Tibial nerve (tissue), 4 donors: ENCODE results near the gene NECTIN1. TPM values are rescaled to one million over a fixed set of nuclear protein-coding genes. Genes with fewer than 3 reads are reported as not detected.

Experiments used
- DNase-seq, 2 donors: peaks; one replicate each; pipeline ENCODE4 v3.0.0-alpha.2; 2019; ENCODE audit warnings: low spot score in 2 of 2
- H3K27ac ChIP-seq, 4 donors: fragments of 200-600 bp; sonication (generic) in 3 of 4; one replicate each; pipeline ENCODE4 v1.5.1; 2017 to 2019; ENCODE audit warnings: mild to moderate bottlenecking in 1 of 4
- H3K27me3 ChIP-seq, 2 donors: fragments of 200-600 bp; sonication (generic) in 1 of 2; one replicate each; pipeline versions ENCODE4 v1.5.1 to v1.6.0; 2017 to 2019
- H3K36me3 ChIP-seq, 3 donors: fragments of 200-600 bp; sonication (generic); one replicate each; pipeline ENCODE4 v1.5.1; 2018 to 2019
- H3K4me1 ChIP-seq, 4 donors: fragments of 200-600 bp; sonication (generic) in 3 of 4; one replicate each; pipeline ENCODE4 v1.5.1; 2017 to 2019
- H3K4me3 ChIP-seq, 4 donors: fragments of 200-600 bp; sonication (generic) in 3 of 4; one replicate each; pipeline ENCODE4 v1.5.1; 2017 to 2019; ENCODE audit warnings: mild to moderate bottlenecking in 1 of 4, moderate library complexity in 1 of 4
- H3K9me3 ChIP-seq, 4 donors: fragments of 200-600 bp; sonication (generic) in 3 of 4; one replicate each; pipeline ENCODE4 v1.5.1; 2017 to 2019
- CTCF ChIP-seq, 5 experiments: fragments of 200-600 bp in 3 of 5; fragments of 450-650 bp in 2 of 5; sonication (generic) in 3 of 5; IDR thresholded peaks; one replicate each; pipeline ENCODE4 v1.5.1; 2016 to 2019; ENCODE audit warnings: antibody characterized with exemption in 5 of 5, mild to moderate bottlenecking in 3 of 5, moderate library complexity in 2 of 5
- EP300 ChIP-seq, 2 donors: sonication (generic); formaldehyde crosslinking; IDR thresholded peaks; one replicate each; pipeline ENCODE4 v1.6.1; 2017; ENCODE audit warnings: antibody characterized with exemption in 2 of 2, mild to moderate bottlenecking in 1 of 2
- POLR2A ChIP-seq, 2 donors: fragments of 450-650 bp; IDR thresholded peaks; one replicate each; pipeline ENCODE4 v1.6.1; 2017; ENCODE audit warnings: antibody characterized with exemption in 2 of 2, mild to moderate bottlenecking in 2 of 2, moderate library complexity in 2 of 2
- WGBS, 2 donors: methylation state at CpG; one replicate each; pipeline ENCODE4 v1.1.5; 2018; 5-methylcytosine and 5-hydroxymethylcytosine counted together
- total RNA-seq, 4 donors: library from RNA; depleted of rRNA; stranded (reverse); fragments of >200 nt; gene quantifications; one replicate each; pipeline ENCODE4 v1.1.0, GENCODE V29; 2016

The NECTIN1 gene
- total RNA-seq, 4 donors from 2014 or later = 6.0 to 29.1 (median 14.0) TPM

GRCh38 chr11:119712006-119712405 lies 17.0 kb downstream of the NECTIN1 start:
- no peak overlapping the region for H3K4me3 ChIP-seq
- H3K4me1 ChIP-seq = peaks cover 0 to 6% (median 0%) of the 10 kb centered on the region in 4 donors
- no peaks in the 10 kb centered on the region for H3K36me3 ChIP-seq
- DNase-seq = no peak
- no peak for TF ChIP-seq EP300 (IDR thresholded peaks at IDR 0.05)
- no peak for TF ChIP-seq CTCF (IDR thresholded peaks at IDR 0.05)
- no peak for TF ChIP-seq POLR2A (IDR thresholded peaks at IDR 0.05)
- no peak overlapping the region for H3K27ac ChIP-seq
- no peaks in the 10 kb centered on the region for H3K9me3 ChIP-seq
- no peaks in the 10 kb centered on the region for H3K27me3 ChIP-seq
- WGBS, 2 donors = 71 to 74% methylated on average over 7 to 9 of the region's 9 CpGs

GRCh38 chr11:119711476-119711875 lies 17.5 kb downstream of the NECTIN1 start:
- H3K9me3 ChIP-seq = no peaks in the 10 kb centered on the region
- no peaks in the 10 kb centered on the region for H3K27me3 ChIP-seq
- WGBS, 2 donors = 62 to 74% methylated on average over 4 of the region's 4 CpGs
- H3K27ac ChIP-seq = no peak overlapping the region
- H3K4me3 ChIP-seq = no peak overlapping the region
- peaks cover 0 to 6% (median 0%) of the 10 kb centered on the region in 4 donors for H3K4me1 ChIP-seq
- no peak for DNase-seq
- TF ChIP-seq EP300 (IDR thresholded peaks at IDR 0.05) = no peak
- no peaks in the 10 kb centered on the region for H3K36me3 ChIP-seq

- H3K27ac ChIP-seq = no peak overlapping the region
- peaks cover 0 to 12% (median 0%) of the 10 kb centered on the region in 4 donors for H3K4me1 ChIP-seq
- H3K27me3 ChIP-seq = no peaks in the 10 kb centered on the region
- no peaks in the 10 kb centered on the region for H3K9me3 ChIP-seq
- no peak overlapping the region for H3K4me3 ChIP-seq
- no peak for TF ChIP-seq CTCF (IDR thresholded peaks at IDR 0.05)
- TF ChIP-seq EP300 (IDR thresholded peaks at IDR 0.05) = no peak
- no peak for TF ChIP-seq POLR2A (IDR thresholded peaks at IDR 0.05)
- H3K36me3 ChIP-seq = peaks cover 0 to 4% (median 0%) of the 10 kb centered on the region in 3 donors
- WGBS, 2 donors = 92 to 93% methylated on average over 2 of the region's 2 CpGs
- DNase-seq = no peak
These were observed 18.6 kb downstream of the NECTIN1 start for GRCh38 chr11:119710417-119710816.

GRCh38 chr11:119709638-119710346 lies 19.2 kb downstream of the NECTIN1 start:
- Histone ChIP-seq H3K27me3 (no peaks in the 10 kb centered on the region), H3K4me1 (peaks cover 0 to 12% (median 0%) of the 10 kb centered on the region in 4 donors), H3K4me3 (peak overlapping the region in 1 of 4 donors; percentile 6), H3K27ac (no peak overlapping the region), H3K36me3 (peaks cover 0 to 8% (median 0%) of the 10 kb centered on the region in 3 donors), H3K9me3 (no peaks in the 10 kb centered on the region)
- 36 to 45% methylated on average over 22 of the region's 22 CpGs for WGBS, 2 donors
- TF ChIP-seq POLR2A (IDR thresholded peaks at IDR 0.05) = no peak
- TF ChIP-seq CTCF (IDR thresholded peaks at IDR 0.05) = no peak
- TF ChIP-seq EP300 (IDR thresholded peaks at IDR 0.05) = no peak
- DNase-seq = no peak

GRCh38 chr11:119709171-119709570 lies 19.8 kb downstream of the NECTIN1 start:
- Histone ChIP-seq H3K4me3 (no peak overlapping the region), H3K4me1 (peaks cover 0 to 12% (median 0%) of the 10 kb centered on the region in 4 donors), H3K36me3 (peaks cover 0 to 8% (median 0%) of the 10 kb centered on the region in 3 donors), H3K9me3 (no peaks in the 10 kb centered on the region), H3K27ac (peak overlapping the region in 1 of 4 donors; percentile 42), H3K27me3 (no peaks in the 10 kb centered on the region)
- no peak for DNase-seq
- TF ChIP-seq EP300 (IDR thresholded peaks at IDR 0.05) = no peak
- TF ChIP-seq CTCF (IDR thresholded peaks at IDR 0.05) = no peak
- no peak for TF ChIP-seq POLR2A (IDR thresholded peaks at IDR 0.05)
- WGBS, 2 donors = 55 to 63% methylated on average over 8 to 9 of the region's 9 CpGs
